ENCODE results near the gene VCAN.

Gene VCAN

DNA sequence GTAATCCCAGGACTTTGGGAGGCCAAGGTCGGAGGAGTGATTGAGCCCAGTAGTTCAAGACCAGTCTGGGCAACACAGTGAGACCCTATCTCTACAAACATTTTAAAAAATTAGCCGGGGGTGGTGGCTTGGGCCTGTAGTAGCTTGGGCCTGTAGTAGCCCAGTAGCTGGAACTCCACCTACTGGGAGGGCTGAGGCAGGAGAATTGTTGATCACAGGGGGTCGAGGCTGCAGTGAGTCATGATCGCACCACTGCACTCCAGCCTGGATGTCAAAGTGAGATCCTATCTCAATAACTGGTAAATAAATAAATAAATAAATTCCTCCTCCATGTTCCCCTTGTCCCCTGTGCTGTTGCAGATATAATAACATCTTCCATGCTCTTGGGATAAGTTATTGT is 14.3 kb downstream of the VCAN start:
- Histone ChIP-seq H3K9ac (ENCODE audit: low read depth, low read length) (no peak overlapping the region), H3K9me3 (ENCODE audit: control insufficient read depth, insufficient read depth, low read length) (no peaks in the 10 kb centered on the region), H3K27me3 (ENCODE audit: control insufficient read depth, insufficient read depth, low read length) (no peaks in the 10 kb centered on the region), H3K4me1 (ENCODE audit: control insufficient read depth, insufficient read depth, low read length) (peaks cover 3% of the 10 kb centered on the region), H3K4me3 (ENCODE audit: low read depth, low read length) (no peak overlapping the region), H3K36me3 (ENCODE audit: control insufficient read depth, insufficient read depth, low read length) (peaks cover 15% of the 10 kb centered on the region)

DNA sequence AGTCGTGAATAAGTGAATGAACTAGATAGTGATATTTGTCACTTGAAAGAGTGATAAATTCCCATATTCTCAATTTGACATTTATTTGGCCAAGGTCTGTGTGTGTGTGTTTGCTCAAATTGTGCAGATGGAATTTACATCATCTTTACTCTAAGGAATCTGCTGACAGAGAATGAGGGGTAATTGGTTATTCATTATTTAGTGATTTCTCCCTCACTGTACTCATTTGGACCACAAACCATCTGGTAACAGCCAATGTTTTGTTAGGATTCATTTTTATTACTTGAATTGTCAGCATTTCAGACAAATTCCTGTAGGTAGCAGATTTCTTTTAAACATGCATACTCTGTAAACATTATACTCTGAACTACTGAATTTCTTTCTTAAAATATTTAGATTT is 15.6 kb downstream of the VCAN start:
- peaks cover 13% of the 10 kb centered on the region for H3K36me3 ChIP-seq (ENCODE audit: control insufficient read depth, insufficient read depth, low read length)

DNA sequence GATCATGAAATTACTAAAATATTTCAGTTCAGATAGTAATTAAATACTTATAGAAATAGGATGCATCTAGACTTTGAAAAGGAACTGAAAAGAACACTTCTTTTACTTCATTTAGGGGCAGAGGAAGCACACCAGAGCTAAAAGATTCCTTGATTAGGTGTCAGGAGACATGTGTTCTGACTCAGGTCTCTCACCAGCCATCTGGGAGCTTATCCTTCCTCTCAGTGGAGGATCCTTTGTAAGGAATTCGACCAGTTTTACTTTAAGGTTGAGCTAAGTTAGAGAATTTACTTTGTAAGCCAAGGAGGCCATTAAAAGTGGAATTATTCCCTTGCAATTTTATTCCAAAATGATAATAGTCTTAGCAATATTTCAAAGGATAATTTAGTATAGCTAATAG is 16.7 kb downstream of the VCAN start:
- no peaks in the 10 kb centered on the region for H3K27me3 ChIP-seq (ENCODE audit: control insufficient read depth, insufficient read depth, low read length)
- H3K36me3 ChIP-seq (ENCODE audit: control insufficient read depth, insufficient read depth, low read length), result peaks cover 11% of the 10 kb centered on the region
- no peaks in the 10 kb centered on the region for H3K9me3 ChIP-seq (ENCODE audit: control insufficient read depth, insufficient read depth, low read length)
- H3K9ac ChIP-seq (ENCODE audit: low read depth, low read length), result no peak overlapping the region
- no peak overlapping the region for H3K4me3 ChIP-seq (ENCODE audit: low read depth, low read length)
- peaks cover 5% of the 10 kb centered on the region for H3K4me1 ChIP-seq (ENCODE audit: control insufficient read depth, insufficient read depth, low read length)

More for the DNA sequence above, 15.6 kb downstream of the VCAN start:
- Histone ChIP-seq H3K9ac (ENCODE audit: low read depth, low read length) (no peak overlapping the region), H3K27me3 (ENCODE audit: control insufficient read depth, insufficient read depth, low read length) (no peaks in the 10 kb centered on the region), H3K4me3 (ENCODE audit: low read depth, low read length) (no peak overlapping the region), H3K9me3 (ENCODE audit: control insufficient read depth, insufficient read depth, low read length) (no peaks in the 10 kb centered on the region), H3K4me1 (ENCODE audit: control insufficient read depth, insufficient read depth, low read length) (no peaks in the 10 kb centered on the region)

DNA sequence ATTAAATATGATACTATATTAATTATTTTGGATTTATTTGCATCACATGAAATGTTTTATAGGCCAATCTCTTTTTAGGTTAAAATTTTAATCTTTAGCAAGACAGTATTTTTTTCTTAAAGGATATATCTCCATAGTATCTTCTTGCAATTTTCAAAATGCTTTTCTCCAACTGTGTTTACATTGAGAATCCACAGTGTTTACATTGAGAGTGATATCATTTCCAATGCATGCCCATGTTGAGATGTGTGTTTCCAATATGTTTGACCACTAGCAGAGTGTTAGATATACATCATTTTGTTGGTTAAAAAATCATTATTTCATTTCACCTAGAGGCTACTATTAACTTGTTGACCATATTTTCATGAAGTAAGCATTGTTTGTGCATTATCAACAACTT is 17.3 kb downstream of the VCAN start:
- Histone ChIP-seq H3K9ac (ENCODE audit: low read depth, low read length) (no peak overlapping the region), H3K36me3 (ENCODE audit: control insufficient read depth, insufficient read depth, low read length) (peaks cover 11% of the 10 kb centered on the region), H3K27me3 (ENCODE audit: control insufficient read depth, insufficient read depth, low read length) (no peaks in the 10 kb centered on the region), H3K4me3 (ENCODE audit: low read depth, low read length) (no peak overlapping the region), H3K9me3 (ENCODE audit: control insufficient read depth, insufficient read depth, low read length) (no peaks in the 10 kb centered on the region), H3K4me1 (ENCODE audit: control insufficient read depth, insufficient read depth, low read length) (peaks cover 10% of the 10 kb centered on the region)

DNA sequence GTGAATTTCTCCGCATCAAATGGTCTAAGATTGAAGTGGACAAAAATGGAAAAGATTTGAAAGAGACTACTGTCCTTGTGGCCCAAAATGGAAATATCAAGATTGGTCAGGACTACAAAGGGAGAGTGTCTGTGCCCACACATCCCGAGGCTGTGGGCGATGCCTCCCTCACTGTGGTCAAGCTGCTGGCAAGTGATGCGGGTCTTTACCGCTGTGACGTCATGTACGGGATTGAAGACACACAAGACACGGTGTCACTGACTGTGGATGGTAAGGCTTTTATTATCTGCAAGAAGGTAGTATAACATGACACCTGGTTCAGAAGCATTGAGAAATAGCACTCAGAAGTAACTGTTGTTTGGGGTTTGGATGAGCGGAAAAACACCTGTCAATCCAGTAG is 18.7 kb downstream of the VCAN start:
- H3K4me3 ChIP-seq (ENCODE audit: low read depth, low read length), result no peak overlapping the region
- no peaks in the 10 kb centered on the region for H3K9me3 ChIP-seq (ENCODE audit: control insufficient read depth, insufficient read depth, low read length)
- H3K27me3 ChIP-seq (ENCODE audit: control insufficient read depth, insufficient read depth, low read length), result no peaks in the 10 kb centered on the region
- H3K4me1 ChIP-seq (ENCODE audit: control insufficient read depth, insufficient read depth, low read length), result peaks cover 16% of the 10 kb centered on the region
- H3K36me3 ChIP-seq (ENCODE audit: control insufficient read depth, insufficient read depth, low read length), result peaks cover 7% of the 10 kb centered on the region
- no peak overlapping the region for H3K9ac ChIP-seq (ENCODE audit: low read depth, low read length)

DNA sequence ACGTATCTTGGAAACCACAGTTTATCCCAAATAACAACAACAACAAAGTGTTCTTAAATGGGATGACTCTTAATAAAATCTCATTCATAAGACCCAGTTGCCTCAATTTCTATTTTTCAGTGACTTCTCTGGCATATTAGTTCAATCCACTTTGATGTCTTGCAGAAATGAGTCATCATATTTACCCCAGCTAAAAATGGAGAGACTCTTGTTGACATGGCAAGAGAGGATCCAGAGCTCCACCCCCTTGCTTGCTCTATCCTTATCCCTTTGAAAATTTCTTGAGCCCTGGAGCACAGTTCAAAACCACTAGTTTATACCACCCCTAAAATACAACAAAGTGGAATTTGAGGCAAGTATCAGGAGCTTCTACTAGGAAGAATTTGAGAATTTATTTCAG is 20.8 kb downstream of the VCAN start:
- Histone ChIP-seq H3K4me1 (ENCODE audit: control insufficient read depth, insufficient read depth, low read length) (peaks cover 16% of the 10 kb centered on the region), H3K4me3 (ENCODE audit: low read depth, low read length) (no peak overlapping the region), H3K27me3 (ENCODE audit: control insufficient read depth, insufficient read depth, low read length) (no peaks in the 10 kb centered on the region), H3K36me3 (ENCODE audit: control insufficient read depth, insufficient read depth, low read length) (no peaks in the 10 kb centered on the region), H3K9ac (ENCODE audit: low read depth, low read length) (no peak overlapping the region), H3K9me3 (ENCODE audit: control insufficient read depth, insufficient read depth, low read length) (no peaks in the 10 kb centered on the region)

DNA sequence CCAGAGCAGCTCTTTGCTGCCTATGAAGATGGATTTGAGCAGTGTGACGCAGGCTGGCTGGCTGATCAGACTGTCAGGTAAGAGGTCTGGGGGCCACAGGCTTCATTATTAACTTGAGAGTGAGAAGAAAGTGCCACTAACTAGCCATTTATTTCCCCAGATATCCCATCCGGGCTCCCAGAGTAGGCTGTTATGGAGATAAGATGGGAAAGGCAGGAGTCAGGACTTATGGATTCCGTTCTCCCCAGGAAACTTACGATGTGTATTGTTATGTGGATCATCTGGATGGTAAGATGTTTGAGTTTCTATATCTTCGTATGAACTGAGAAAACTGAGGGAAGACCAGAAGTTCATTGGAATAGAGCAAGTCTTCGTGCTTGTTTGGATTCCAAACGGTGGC is 22.1 kb downstream of the VCAN start:
- Histone ChIP-seq H3K9me3 (ENCODE audit: control insufficient read depth, insufficient read depth, low read length) (no peaks in the 10 kb centered on the region), H3K4me1 (ENCODE audit: control insufficient read depth, insufficient read depth, low read length) (peaks cover 16% of the 10 kb centered on the region), H3K36me3 (ENCODE audit: control insufficient read depth, insufficient read depth, low read length) (no peaks in the 10 kb centered on the region), H3K27me3 (ENCODE audit: control insufficient read depth, insufficient read depth, low read length) (no peaks in the 10 kb centered on the region), H3K4me3 (ENCODE audit: low read depth, low read length) (no peak overlapping the region), H3K9ac (ENCODE audit: low read depth, low read length) (no peak overlapping the region)

DNA sequence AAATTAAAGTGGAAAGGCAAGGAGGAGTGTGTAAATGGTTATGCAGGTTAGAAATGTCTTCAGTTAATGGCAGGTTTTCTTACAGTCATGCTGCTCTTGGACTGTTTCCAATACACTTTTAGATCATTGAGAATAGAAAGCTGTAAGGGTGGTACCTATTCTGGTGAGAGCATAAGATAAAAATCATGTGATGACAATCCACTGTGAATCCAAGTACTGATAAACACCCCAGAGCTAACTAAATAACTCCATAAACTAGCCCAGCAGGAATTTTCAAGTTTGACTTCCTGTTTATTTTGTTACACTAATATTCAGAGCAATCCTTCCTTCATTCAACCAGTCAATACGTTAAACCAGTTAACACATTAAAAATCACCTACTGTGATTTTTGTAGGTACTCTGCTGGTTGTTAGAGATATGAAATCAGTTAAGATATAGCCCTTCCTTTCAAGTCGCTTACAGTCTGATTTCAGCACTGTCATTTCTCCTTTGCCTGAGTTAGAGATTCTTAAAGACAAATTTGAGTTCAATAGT is 22.6 kb downstream of the VCAN start:
- no peaks in the 10 kb centered on the region for H3K27me3 ChIP-seq (ENCODE audit: control insufficient read depth, insufficient read depth, low read length)
- peaks cover 16% of the 10 kb centered on the region for H3K4me1 ChIP-seq (ENCODE audit: control insufficient read depth, insufficient read depth, low read length)
- no peak overlapping the region for H3K4me3 ChIP-seq (ENCODE audit: low read depth, low read length)
- no peaks in the 10 kb centered on the region for H3K9me3 ChIP-seq (ENCODE audit: control insufficient read depth, insufficient read depth, low read length)
- no peaks in the 10 kb centered on the region for H3K36me3 ChIP-seq (ENCODE audit: control insufficient read depth, insufficient read depth, low read length)
- no peak overlapping the region for H3K9ac ChIP-seq (ENCODE audit: low read depth, low read length)

DNA sequence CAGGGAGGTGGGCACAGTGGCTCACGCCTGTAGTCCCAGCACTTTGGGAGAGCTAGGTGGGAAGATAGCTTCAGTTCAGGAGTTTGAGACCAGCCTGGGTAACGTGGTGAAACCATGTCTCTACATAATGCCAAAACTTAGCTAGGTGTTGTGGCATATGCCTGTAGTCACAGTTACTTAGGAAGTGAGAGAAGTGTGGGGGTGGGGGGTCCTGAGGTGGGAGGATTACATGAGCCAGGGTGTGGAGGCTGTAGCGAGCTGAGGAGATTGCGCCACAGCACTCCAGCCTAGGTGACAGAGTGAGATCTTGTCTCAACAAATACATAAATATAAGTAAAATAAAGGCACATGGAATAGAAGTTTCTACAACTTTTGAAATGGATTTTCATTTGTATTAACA is 23.1 kb downstream of the VCAN start:
- H3K4me1 ChIP-seq (ENCODE audit: control insufficient read depth, insufficient read depth, low read length), result peaks cover 16% of the 10 kb centered on the region
- no peak overlapping the region for H3K9ac ChIP-seq (ENCODE audit: low read depth, low read length)
- H3K36me3 ChIP-seq (ENCODE audit: control insufficient read depth, insufficient read depth, low read length), result no peaks in the 10 kb centered on the region
- no peaks in the 10 kb centered on the region for H3K9me3 ChIP-seq (ENCODE audit: control insufficient read depth, insufficient read depth, low read length)
- no peak overlapping the region for H3K4me3 ChIP-seq (ENCODE audit: low read depth, low read length)
- no peaks in the 10 kb centered on the region for H3K27me3 ChIP-seq (ENCODE audit: control insufficient read depth, insufficient read depth, low read length)

DNA sequence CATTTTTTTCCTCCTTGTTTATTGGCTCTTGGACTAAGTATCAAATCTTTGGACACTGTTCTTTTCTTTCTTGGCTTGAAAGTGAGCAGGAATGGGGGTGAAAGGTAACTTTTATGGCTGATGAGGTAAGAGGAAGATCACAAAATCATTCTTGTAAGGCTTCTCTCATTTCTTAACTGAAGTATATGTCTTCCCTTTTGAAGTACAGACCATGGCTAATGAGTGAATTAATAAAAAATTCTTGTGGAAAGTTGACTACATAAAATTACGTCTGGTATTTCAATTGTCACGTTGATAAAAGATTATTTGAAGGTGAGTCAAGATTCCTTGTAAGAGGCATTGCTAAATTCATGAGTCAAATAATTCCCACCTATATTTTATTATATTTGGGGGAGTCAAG is 25.1 kb downstream of the VCAN start:
- H3K9me3 ChIP-seq (ENCODE audit: control insufficient read depth, insufficient read depth, low read length), result no peaks in the 10 kb centered on the region
- no peaks in the 10 kb centered on the region for H3K36me3 ChIP-seq (ENCODE audit: control insufficient read depth, insufficient read depth, low read length)
- peaks cover 16% of the 10 kb centered on the region for H3K4me1 ChIP-seq (ENCODE audit: control insufficient read depth, insufficient read depth, low read length)
- no peaks in the 10 kb centered on the region for H3K27me3 ChIP-seq (ENCODE audit: control insufficient read depth, insufficient read depth, low read length)
- no peak overlapping the region for H3K9ac ChIP-seq (ENCODE audit: low read depth, low read length)
- H3K4me3 ChIP-seq (ENCODE audit: low read depth, low read length), result no peak overlapping the region

DNA sequence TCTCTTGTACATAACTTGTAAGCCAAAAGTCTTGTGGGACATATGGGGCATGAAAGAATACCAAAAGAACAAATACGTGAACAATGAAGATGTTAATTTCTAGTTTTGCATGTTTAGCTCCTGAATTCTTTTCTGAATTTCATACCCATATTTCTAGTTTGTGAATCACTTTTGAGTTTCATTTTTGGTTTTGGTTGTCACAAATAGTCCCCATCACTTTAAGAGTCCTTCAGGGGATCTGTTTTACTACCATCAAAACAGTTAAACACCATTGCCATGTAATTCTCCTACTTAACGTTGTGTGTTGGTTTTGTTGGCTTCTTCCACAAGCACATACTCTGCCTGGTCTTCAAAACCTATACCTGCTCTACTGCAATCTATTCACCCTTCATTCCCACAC is 27.0 kb downstream of the VCAN start:
- Histone ChIP-seq H3K36me3 (ENCODE audit: control insufficient read depth, insufficient read depth, low read length) (peaks cover 1% of the 10 kb centered on the region), H3K4me1 (ENCODE audit: control insufficient read depth, insufficient read depth, low read length) (peaks cover 8% of the 10 kb centered on the region)

DNA sequence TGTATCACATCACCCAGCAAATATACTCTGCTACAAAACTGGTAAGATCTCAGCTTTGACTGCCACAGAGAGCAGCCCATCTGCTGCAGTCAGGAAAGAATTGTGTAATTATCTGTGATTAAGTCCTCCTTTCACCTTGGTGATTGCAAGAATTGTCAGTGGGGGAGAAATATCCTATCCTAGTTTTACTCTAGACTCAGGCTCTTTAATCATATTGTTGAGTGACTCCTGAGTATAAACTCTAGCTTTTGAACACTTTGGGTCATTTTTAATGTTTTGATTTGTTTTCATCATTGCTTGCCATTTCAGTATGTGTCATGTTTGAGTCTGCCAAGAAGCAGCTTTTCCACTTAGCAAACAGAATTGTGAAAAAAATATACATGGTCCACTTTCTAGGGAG is 32.1 kb downstream of the VCAN start:
- Histone ChIP-seq H3K36me3 (ENCODE audit: control insufficient read depth, insufficient read depth, low read length) (peaks cover 10% of the 10 kb centered on the region), H3K9ac (ENCODE audit: low read depth, low read length) (no peak overlapping the region), H3K4me1 (ENCODE audit: control insufficient read depth, insufficient read depth, low read length) (no peaks in the 10 kb centered on the region)

More for the DNA sequence above, 27.0 kb downstream of the VCAN start:
- Histone ChIP-seq H3K27me3 (ENCODE audit: control insufficient read depth, insufficient read depth, low read length) (no peaks in the 10 kb centered on the region), H3K4me3 (ENCODE audit: low read depth, low read length) (no peak overlapping the region), H3K9ac (ENCODE audit: low read depth, low read length) (no peak overlapping the region), H3K9me3 (ENCODE audit: control insufficient read depth, insufficient read depth, low read length) (no peaks in the 10 kb centered on the region)

More for the DNA sequence above, 32.1 kb downstream of the VCAN start:
- no peaks in the 10 kb centered on the region for H3K27me3 ChIP-seq (ENCODE audit: control insufficient read depth, insufficient read depth, low read length)
- peaks cover 4% of the 10 kb centered on the region for H3K9me3 ChIP-seq (ENCODE audit: control insufficient read depth, insufficient read depth, low read length)
- no peak overlapping the region for H3K4me3 ChIP-seq (ENCODE audit: low read depth, low read length)
